ENCODE results near the gene FLT4. TPM values are rescaled to one million over a fixed set of nuclear protein-coding genes. Genes with fewer than 3 reads are reported as not detected.

The FLT4 gene
- polyA plus RNA-seq, 3 donors: not detected

GRCh38 chr5:180575571-180575970 lies 73.8 kb downstream of the FLT4 start:
- Mint-ChIP-seq H3K4me1 (no peaks in the 10 kb centered on the region), H3K9me3 (no peaks in the 10 kb centered on the region), H3K27ac (no peak overlapping the region), H3K27me3 (ENCODE audit: low read depth in 3 of 3) (no peaks in the 10 kb centered on the region), H3K4me3 (no peak overlapping the region), H3K36me3 (peaks cover 67 to 80% of the 10 kb centered on the region in 2 donors)
- no peak overlapping the region for H3K4me3 ChIP-seq (replicated peaks in 1 of 3; ENCODE audit: low read depth in 2 of 3, low read length in 3 of 3)
- no peak for DNase-seq
- no peaks in the 10 kb centered on the region for H3K4me1 ChIP-seq (ENCODE audit: control insufficient read depth in 1 of 2, insufficient read depth in 2 of 2, low read length in 2 of 2)
- no peaks in the 10 kb centered on the region for H4K20me1 ChIP-seq (ENCODE audit: insufficient read depth, low read length)
- no CpG with 5 or more reads among the region's 2 CpGs for WGBS (ENCODE audit: insufficient coverage)
- H3K79me2 ChIP-seq (ENCODE audit: insufficient read depth, low read length): no peaks in the 10 kb centered on the region
- H2AFZ ChIP-seq (ENCODE audit: insufficient read depth, low read depth, low read length, poor library complexity, severe bottlenecking): no peak overlapping the region
- intact Hi-C loops (cut with micrococcal nuclease): no loop called here
- H3K4me2 ChIP-seq (replicated peaks; ENCODE audit: extremely low read depth, low read length, poor library complexity, severe bottlenecking): no peak overlapping the region
- H3K36me3 ChIP-seq (replicated peaks in 1 of 2; ENCODE audit: control insufficient read depth in 1 of 2, insufficient read depth in 2 of 2, low read length in 2 of 2): peaks cover 51 to 82% of the 10 kb centered on the region in 2 donors
- no peaks in the 10 kb centered on the region for H3K27me3 ChIP-seq (ENCODE audit: control insufficient read depth in 2 of 2, insufficient read depth in 2 of 2, low read length in 2 of 2)
- H3K27ac ChIP-seq (ENCODE audit: low read depth in 1 of 2, low read length in 2 of 2): no peak overlapping the region
- no peak overlapping the region for H3K9ac ChIP-seq (ENCODE audit: insufficient read depth, low read length, poor library complexity, severe bottlenecking)
- TF ChIP-seq CTCF (IDR thresholded peaks at IDR 0.05): no peak
- no peaks in the 10 kb centered on the region for H3K9me3 ChIP-seq (replicated peaks in 1 of 2; ENCODE audit: control insufficient read depth in 1 of 2, insufficient read depth in 1 of 2, low read length in 2 of 2)

GRCh38 chr5:180568914-180569313 lies 80.5 kb downstream of the FLT4 start:
- Mint-ChIP-seq H3K4me1 (no peaks in the 10 kb centered on the region), H3K36me3 (peaks cover 82 to 86% of the 10 kb centered on the region in 2 donors), H3K27me3 (ENCODE audit: low read depth in 3 of 3) (no peaks in the 10 kb centered on the region), H3K4me3 (no peak overlapping the region), H3K9me3 (no peaks in the 10 kb centered on the region), H3K27ac (no peak overlapping the region)
- H3K9me3 ChIP-seq (replicated peaks in 1 of 2; ENCODE audit: control insufficient read depth in 1 of 2, insufficient read depth in 1 of 2, low read length in 2 of 2): no peaks in the 10 kb centered on the region
- H3K27me3 ChIP-seq (ENCODE audit: control insufficient read depth in 2 of 2, insufficient read depth in 2 of 2, low read length in 2 of 2): no peaks in the 10 kb centered on the region
- H3K27ac ChIP-seq (ENCODE audit: low read depth in 1 of 2, low read length in 2 of 2): no peak overlapping the region
- DNase-seq: no peak
- no peaks in the 10 kb centered on the region for H3K4me1 ChIP-seq (ENCODE audit: control insufficient read depth in 1 of 2, insufficient read depth in 2 of 2, low read length in 2 of 2)
- no peak for TF ChIP-seq CTCF (IDR thresholded peaks at IDR 0.05)
- no peak overlapping the region for H3K4me2 ChIP-seq (replicated peaks; ENCODE audit: extremely low read depth, low read length, poor library complexity, severe bottlenecking)
- H3K9ac ChIP-seq (ENCODE audit: insufficient read depth, low read length, poor library complexity, severe bottlenecking): no peak overlapping the region
- H3K36me3 ChIP-seq (replicated peaks in 1 of 2; ENCODE audit: control insufficient read depth in 1 of 2, insufficient read depth in 2 of 2, low read length in 2 of 2): peaks cover 85 to 95% of the 10 kb centered on the region in 2 donors
- 93% methylated on average over 4 of the region's 8 CpGs for WGBS (ENCODE audit: insufficient coverage)
- intact Hi-C loops (cut with micrococcal nuclease): no loop called here
- H2AFZ ChIP-seq (ENCODE audit: insufficient read depth, low read depth, low read length, poor library complexity, severe bottlenecking): no peak overlapping the region
- no peak overlapping the region for H3K4me3 ChIP-seq (replicated peaks in 1 of 3; ENCODE audit: low read depth in 2 of 3, low read length in 3 of 3)
- no peaks in the 10 kb centered on the region for H4K20me1 ChIP-seq (ENCODE audit: insufficient read depth, low read length)
- no peaks in the 10 kb centered on the region for H3K79me2 ChIP-seq (ENCODE audit: insufficient read depth, low read length)

All from CD14-positive monocyte (primary cell).